ENCODE data around the gene KIAA1671. TPM values are rescaled to one million over a fixed set of nuclear protein-coding genes. Genes with fewer than 3 reads are reported as not detected.

Gene KIAA1671
- total and polyA plus RNA-seq, 9 of the 15 experiments (the other 6 are each of a cell fraction or from before 2014, with no cell fraction given): under 0.01 to 0.11 (median 0.02) TPM; not detected in 5

DNA sequence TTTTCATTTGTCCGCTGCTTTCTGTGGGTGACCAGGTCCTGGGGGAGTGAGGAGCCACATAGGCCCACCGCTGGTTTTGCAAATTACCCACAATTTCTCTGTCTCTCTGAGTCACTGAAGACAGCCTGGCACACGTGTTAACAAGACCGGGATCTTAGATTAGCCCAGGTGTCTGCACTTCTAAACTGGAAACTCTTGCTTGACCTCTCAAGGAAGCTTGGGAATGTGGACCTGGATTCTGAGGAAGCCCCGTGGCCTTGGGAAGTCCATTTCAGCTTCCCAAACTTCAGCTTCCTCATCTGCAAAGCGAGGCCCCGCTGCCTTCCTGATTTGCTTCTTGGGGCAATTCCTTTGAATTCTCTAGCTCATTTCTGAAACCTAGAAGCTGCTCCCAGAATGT is 119.9 kb downstream of the KIAA1671 start (continued):
- no peak for TF ChIP-seq TFAP4 (CRISPR knock-in tag; IDR thresholded peaks at IDR 0.05; ENCODE audit: borderline replicate concordance)

GRCh38 chr22:25076336-25076735 is 123.8 kb downstream of the KIAA1671 start:
- 4% methylated on average over 4 of the region's 4 CpGs for WGBS (ENCODE audit: insufficient coverage, low coverage, missing lambda C conversion rate)
- in situ Hi-C loops (cut with MboI): no loop called here
- H3K9ac ChIP-seq (ENCODE audit: insufficient read depth in 1 of 2, low read depth in 2 of 2, low read length in 2 of 2): no peak overlapping the region
- FAIRE-seq (no peak), DNase-seq (ENCODE audit: extremely low read depth in 1 of 4, low spot score in 3 of 4) (no peak), ATAC-seq (no peak)
- H3K27me3 ChIP-seq (ENCODE audit: control insufficient read depth in 2 of 2, insufficient read depth in 2 of 2, low read length in 2 of 2): peaks cover 0 to 7% of the 10 kb centered on the region in 2 experiments; a peak in 1 of 5 replicates
- no peak overlapping the region for H3K4me2 ChIP-seq (ENCODE audit: insufficient read depth, low read length)
- no peak overlapping the region for H3K4me3 ChIP-seq
- no peaks in the 10 kb centered on the region for H3K79me2 ChIP-seq (ENCODE audit: control insufficient read depth, insufficient read depth, low read length)
- CTCF ChIA-PET (ENCODE audit: low intra/inter-chr PET ratio): no interaction called here
- POLR2A ChIA-PET: no interaction called here
- H2AFZ ChIP-seq (ENCODE audit: low read depth, low read length): no peak overlapping the region
- H3K9me1 ChIP-seq (ENCODE audit: control insufficient read depth, insufficient read depth, low read length): no peaks in the 10 kb centered on the region
- intact Hi-C loops (cut with micrococcal nuclease): no loop called here
- H3K9me3 ChIP-seq (replicated peaks; ENCODE audit: control insufficient read depth, insufficient read depth, low read depth, low read length): no peaks in the 10 kb centered on the region
- no TSS peak for BruUV-seq (replicated peaks)
- no peak overlapping the region for H3K27ac ChIP-seq (ENCODE audit: extremely low read depth, low read depth, low read length)
- no peaks in the 10 kb centered on the region for H3K36me3 ChIP-seq (ENCODE audit: control insufficient read depth, insufficient read depth, low read length)
- H4K20me1 ChIP-seq (replicated peaks; ENCODE audit: control insufficient read depth, insufficient read depth, low read length): no peaks in the 10 kb centered on the region
- H3K4me1 ChIP-seq (replicated peaks in 1 of 2; ENCODE audit: control insufficient read depth in 2 of 2, insufficient read depth in 2 of 2, low read length in 2 of 2): no peaks in the 10 kb centered on the region
- TF ChIP-seq MAFF (IDR thresholded peaks at IDR 0.05; ENCODE audit: low read length) (no peak), CBFB (CRISPR knock-in tag; IDR thresholded peaks at IDR 0.05) (no peak), ZBTB33 (CRISPR knock-in tag; IDR thresholded peaks at IDR 0.05) (no peak), SAFB (IDR thresholded peaks at IDR 0.05; ENCODE audit: borderline replicate concordance, low read depth, low read length) (no peak), ILK (tag; IDR thresholded peaks at IDR 0.05; ENCODE audit: borderline replicate concordance, low read depth) (no peak), ZSCAN29 (IDR thresholded peaks at IDR 0.05) (no peak), RNF219 (CRISPR knock-in tag; IDR thresholded peaks at IDR 0.05) (no peak), CTCFL (IDR thresholded peaks at IDR 0.05; ENCODE audit: borderline replicate concordance, insufficient read depth, low read depth, low read length, poor library complexity, severe bottlenecking) (no peak), BRF2 (IDR thresholded peaks at IDR 0.05; ENCODE audit: borderline replicate concordance, insufficient read depth, insufficient read length) (no peak), EGR1 (conservative IDR thresholded peaks at IDR 0.05) (no peak), GTF2E2 (tag; IDR thresholded peaks at IDR 0.05) (no peak)
